OCI-LY1 (cell line): ENCODE measurements around the gene SPSB4.

ENCODE experiments used
- H2AFZ ChIP-seq: fragments of 200-600 bp; sonication (generic), shearing (Covaris generic); 2 replicates; pipeline ENCODE4 v1.6.0; 2014; ENCODE audit warnings: antibody characterized with exemption, mild to moderate bottlenecking, low read length
- H3F3A ChIP-seq: fragments of 200-600 bp; sonication (generic), shearing (Covaris generic); 2 replicates; pipeline ENCODE4 v1.6.0; 2014; ENCODE audit warnings: mild to moderate bottlenecking, antibody characterized with exemption, low read length, moderate library complexity; ENCODE audit not compliant: insufficient read depth
- H3K27ac ChIP-seq: fragments of 200-600 bp; sonication (generic); 2 replicates; pipeline ENCODE4 v1.5.1; 2014; ENCODE audit warnings: low read length, mixed run types, mild to moderate bottlenecking, low read depth; ENCODE audit not compliant: poor library complexity, severe bottlenecking
- H3K27me3 ChIP-seq: fragments of 200-600 bp; sonication (generic); 2 replicates; pipeline ENCODE4 v1.6.0; 2014; ENCODE audit warnings: antibody characterized with exemption, mild to moderate bottlenecking, low read length, moderate library complexity; ENCODE audit not compliant: insufficient read depth
- H3K36me3 ChIP-seq: fragments of 200-600 bp; sonication (generic); 2 replicates; pipeline ENCODE4 v1.6.1; 2014; ENCODE audit warnings: mild to moderate bottlenecking, antibody characterized with exemption, low read length, moderate library complexity, mixed read lengths; ENCODE audit not compliant: insufficient read depth
- H3K4me1 ChIP-seq: fragments of 200-600 bp; sonication (generic); 2 replicates; pipeline ENCODE4 v1.5.1; 2014; ENCODE audit warnings: mild to moderate bottlenecking, low read length, moderate library complexity; ENCODE audit not compliant: insufficient read depth, severe bottlenecking
- H3K4me2 ChIP-seq: fragments of 200-600 bp; sonication (generic), shearing (Covaris generic); 2 replicates; pipeline ENCODE4 v1.6.1; 2014; ENCODE audit warnings: low read length
- H3K4me3 ChIP-seq: fragments of 200-600 bp; sonication (generic); 2 replicates; pipeline ENCODE4 v1.5.1; 2014; ENCODE audit warnings: low read length, low read depth, mild to moderate bottlenecking, mixed read lengths; ENCODE audit not compliant: poor library complexity, severe bottlenecking
- H3K79me2 ChIP-seq: fragments of 200-600 bp; shearing (Covaris generic); 2 replicates; pipeline ENCODE4 v1.6.1; 2016; ENCODE audit warnings: mixed run types, low read length, mixed read lengths; ENCODE audit not compliant: insufficient read depth
- H3K9ac ChIP-seq: fragments of 200-600 bp; sonication (generic), shearing (Covaris generic); 2 replicates; pipeline ENCODE4 v1.6.1; 2014; ENCODE audit warnings: mild to moderate bottlenecking, low read length, mixed read lengths
- H3K9me2 ChIP-seq: fragments of 200-600 bp; sonication (generic), shearing (Covaris generic); 2 replicates; pipeline ENCODE4 v1.6.1; 2014; ENCODE audit warnings: low read depth, mild to moderate bottlenecking, low read length, mixed read lengths
- H3K9me3 ChIP-seq: fragments of 200-600 bp; shearing (Covaris generic); 2 replicates; pipeline ENCODE4 v1.6.1; 2014; ENCODE audit warnings: low read length, mixed read lengths
- H4K20me1 ChIP-seq: fragments of 200-600 bp; sonication (generic), shearing (Covaris generic); 2 replicates; pipeline ENCODE4 v1.6.0; 2016; ENCODE audit warnings: mild to moderate bottlenecking, low read length; ENCODE audit not compliant: insufficient read depth
- EZH2 ChIP-seq: fragments of 200-600 bp; sonication (generic), shearing (Covaris generic); IDR thresholded peaks from 2 replicates; pipeline ENCODE4 v1.8.0; 2017; ENCODE audit warnings: borderline replicate concordance, mixed run types, mild to moderate bottlenecking, antibody characterized with exemption, low read length, moderate library complexity, mixed read lengths
- TF ChIP-seq, protein P1 (sequence below): fragments of 200-600 bp; sonication (generic), shearing (Covaris generic); IDR thresholded peaks from 2 replicates; pipeline ENCODE4 v1.5.1; 2017; ENCODE audit warnings: mild to moderate bottlenecking, antibody characterized with exemption, low read length, moderate library complexity, mixed read lengths

The SPSB4 gene

DNA sequence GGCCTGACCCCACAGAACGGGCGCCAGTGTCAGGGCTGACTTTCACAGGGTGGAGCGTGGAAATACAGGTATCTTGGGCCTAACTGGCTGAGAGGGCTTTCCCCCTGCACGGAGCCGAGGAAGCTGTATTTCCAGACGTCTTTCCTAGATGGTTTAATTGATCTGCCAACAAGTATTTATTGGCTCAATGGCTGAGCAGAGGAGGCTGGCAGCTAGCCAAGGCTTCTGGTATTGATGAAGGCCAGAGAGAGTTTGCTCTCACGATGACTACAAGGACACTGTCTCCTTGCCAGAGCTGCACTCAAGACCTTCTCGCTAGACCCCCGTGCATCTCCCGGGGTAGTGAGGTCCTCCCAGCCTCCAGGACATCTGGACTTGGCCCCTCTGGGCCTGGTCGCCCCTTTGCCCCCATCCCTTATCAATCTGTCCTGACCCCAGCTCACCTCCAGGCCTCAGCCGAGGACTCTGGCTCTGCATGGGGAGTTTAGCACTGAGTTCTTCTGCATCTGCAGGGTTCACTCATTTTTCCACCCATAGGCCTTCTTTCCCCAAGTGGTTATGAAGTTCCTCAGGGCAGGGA is 20.6 kb downstream of the SPSB4 start:
- Histone ChIP-seq H3K27me3 (0 out of 2 replicates have a peak, but pooled peaks cover 3% of the 10 kb centered on the region), H3K9me3 (no peaks in the 10 kb centered on the region), H3K79me2 (no peaks in the 10 kb centered on the region), H3K36me3 (no peaks in the 10 kb centered on the region), H4K20me1 (no peaks in the 10 kb centered on the region), H3K4me1 (no peaks in the 10 kb centered on the region), H3K4me3 (no peak overlapping the region), H3K9ac (no peak overlapping the region), H3K9me2 (no peaks in the 10 kb centered on the region), H2AFZ (no peak overlapping the region), H3K4me2 (no peak overlapping the region), H3K27ac (no peak overlapping the region), H3F3A (no peaks in the 10 kb centered on the region)
- TF ChIP-seq, protein P1, sequence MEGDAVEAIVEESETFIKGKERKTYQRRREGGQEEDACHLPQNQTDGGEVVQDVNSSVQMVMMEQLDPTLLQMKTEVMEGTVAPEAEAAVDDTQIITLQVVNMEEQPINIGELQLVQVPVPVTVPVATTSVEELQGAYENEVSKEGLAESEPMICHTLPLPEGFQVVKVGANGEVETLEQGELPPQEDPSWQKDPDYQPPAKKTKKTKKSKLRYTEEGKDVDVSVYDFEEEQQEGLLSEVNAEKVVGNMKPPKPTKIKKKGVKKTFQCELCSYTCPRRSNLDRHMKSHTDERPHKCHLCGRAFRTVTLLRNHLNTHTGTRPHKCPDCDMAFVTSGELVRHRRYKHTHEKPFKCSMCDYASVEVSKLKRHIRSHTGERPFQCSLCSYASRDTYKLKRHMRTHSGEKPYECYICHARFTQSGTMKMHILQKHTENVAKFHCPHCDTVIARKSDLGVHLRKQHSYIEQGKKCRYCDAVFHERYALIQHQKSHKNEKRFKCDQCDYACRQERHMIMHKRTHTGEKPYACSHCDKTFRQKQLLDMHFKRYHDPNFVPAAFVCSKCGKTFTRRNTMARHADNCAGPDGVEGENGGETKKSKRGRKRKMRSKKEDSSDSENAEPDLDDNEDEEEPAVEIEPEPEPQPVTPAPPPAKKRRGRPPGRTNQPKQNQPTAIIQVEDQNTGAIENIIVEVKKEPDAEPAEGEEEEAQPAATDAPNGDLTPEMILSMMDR = no peak
- no peak for TF ChIP-seq EZH2

DNA sequence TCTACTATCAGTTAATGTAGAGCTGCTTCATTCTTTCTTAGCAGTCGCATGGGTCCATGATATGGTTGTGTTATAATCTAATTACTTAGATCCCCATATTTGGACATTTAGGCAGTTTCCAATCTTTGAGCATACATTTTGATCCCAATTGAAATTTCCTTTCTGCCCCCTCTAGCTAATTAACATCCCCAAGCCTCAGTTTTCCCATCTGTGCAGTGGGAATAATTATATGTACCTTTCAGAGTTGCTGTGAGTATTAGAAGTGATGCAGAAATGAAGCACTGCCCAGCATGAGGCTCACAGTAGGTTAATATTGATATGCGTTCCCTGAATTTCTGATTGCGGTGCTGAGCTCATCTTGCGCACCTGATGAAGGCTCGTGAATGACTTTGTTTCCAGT is 21.8 kb downstream of the SPSB4 start:
- Histone ChIP-seq H3K36me3 (no peaks in the 10 kb centered on the region), H3F3A (no peaks in the 10 kb centered on the region), H3K9me3 (no peaks in the 10 kb centered on the region), H3K27ac (no peak overlapping the region), H3K9ac (no peak overlapping the region), H3K4me2 (no peak overlapping the region), H4K20me1 (no peaks in the 10 kb centered on the region), H3K79me2 (no peaks in the 10 kb centered on the region), H3K4me1 (no peaks in the 10 kb centered on the region), H3K4me3 (no peak overlapping the region), H2AFZ (no peak overlapping the region), H3K9me2 (no peaks in the 10 kb centered on the region), H3K27me3 (peaks cover 6% of the 10 kb centered on the region; the same call in 1 of the 2 replicates)
- TF ChIP-seq EZH2 = no peak
- TF ChIP-seq, protein P1 = no peak

DNA sequence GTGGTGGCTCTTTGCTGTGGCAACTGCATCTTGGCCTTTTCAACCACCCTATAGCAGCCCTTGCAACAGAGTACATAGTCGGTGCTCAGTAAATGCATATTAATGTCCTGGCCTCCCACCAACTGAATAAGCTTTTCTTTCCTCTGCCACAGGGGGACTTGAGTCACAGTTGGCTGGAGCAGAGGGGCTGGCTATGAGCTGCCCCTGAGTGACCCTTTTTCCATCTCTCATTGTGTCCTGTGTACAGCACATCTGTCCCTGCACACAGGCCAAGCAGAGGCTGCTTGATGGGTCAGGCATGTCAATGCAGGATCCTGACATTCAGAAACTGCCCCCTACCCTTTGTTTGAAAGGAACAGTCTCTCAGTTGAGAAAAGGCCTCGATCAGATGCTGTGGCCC is 22.4 kb downstream of the SPSB4 start:
- Histone ChIP-seq H3K9me2 (no peaks in the 10 kb centered on the region), H3K4me2 (no peak overlapping the region), H3F3A (no peaks in the 10 kb centered on the region), H3K27me3 (peaks cover 12% of the 10 kb centered on the region; the same call in 1 of the 2 replicates), H3K4me3 (no peak overlapping the region), H2AFZ (no peak overlapping the region), H3K4me1 (no peaks in the 10 kb centered on the region), H3K36me3 (no peaks in the 10 kb centered on the region), H3K27ac (no peak overlapping the region), H3K79me2 (no peaks in the 10 kb centered on the region), H3K9me3 (no peaks in the 10 kb centered on the region), H3K9ac (no peak overlapping the region), H4K20me1 (no peaks in the 10 kb centered on the region)
- TF ChIP-seq, protein P1 = no peak
- no peak for TF ChIP-seq EZH2
